GM18499 (cell line): ENCODE measurements around the gene SPTLC1.
"Not testable (repeated sequence)": the region's sequence is repeated elsewhere in the genome, so short reads cannot be mapped to it uniquely, and the experiment has no call there.

ENCODE experiments used
- ATAC-seq: cut with Tn5 transposase; IDR thresholded peaks from one replicate; pipeline ENCODE4 v1.9.1; 2021; ENCODE audit warnings: moderate number of reproducible peaks; ENCODE audit not compliant: insufficient read depth, unreplicated experiment

Gene SPTLC1

GRCh38 chr9:92115071-92115858, at the start of gene SPTLC1:
Gene SPTLC1 (minus strand): TSS chr9:92115413. CDS start chr9:92115370, 43 bp downstream.
- peak; percentile 87 for ATAC-seq

- ATAC-seq = no peak
Measured at GRCh38 chr9:92164975-92165374, 49.8 kb upstream of the SPTLC1 start.

GRCh38 chr9:92164490-92164889, 49.3 kb upstream of the SPTLC1 start:
- ATAC-seq = no peak

GRCh38 chr9:92163276-92163675, 48.1 kb upstream of the SPTLC1 start:
- ATAC-seq = no peak

- ATAC-seq = no peak
Measured at GRCh38 chr9:92160786-92161185, 45.6 kb upstream of the SPTLC1 start.

GRCh38 chr9:92159058-92159457, 43.8 kb upstream of the SPTLC1 start:
- ATAC-seq = no peak

GRCh38 chr9:92158097-92158601, 42.9 kb upstream of the SPTLC1 start:
- ATAC-seq = no peak

- not testable (repeated sequence) for ATAC-seq
Measured at GRCh38 chr9:92155736-92156135, 40.5 kb upstream of the SPTLC1 start.

- ATAC-seq = no peak
Measured at GRCh38 chr9:92155221-92155620, 40.0 kb upstream of the SPTLC1 start.

- not testable (repeated sequence) for ATAC-seq
Measured at GRCh38 chr9:92153466-92154415, 38.5 kb upstream of the SPTLC1 start.

- ATAC-seq = no peak
Measured at GRCh38 chr9:92151691-92152393, 36.6 kb upstream of the SPTLC1 start.

- not testable (repeated sequence) for ATAC-seq
Measured at GRCh38 chr9:92150501-92151470, 35.6 kb upstream of the SPTLC1 start.

GRCh38 chr9:92147852-92148180, 32.6 kb upstream of the SPTLC1 start:
- ATAC-seq = no peak

- ATAC-seq = peak; percentile 53
Measured at GRCh38 chr9:92147030-92147851, 32.0 kb upstream of the SPTLC1 start.

GRCh38 chr9:92146610-92147009, 31.4 kb upstream of the SPTLC1 start:
- ATAC-seq = no peak

- not testable (repeated sequence) for ATAC-seq
Measured at GRCh38 chr9:92145784-92146183, 30.6 kb upstream of the SPTLC1 start.

- ATAC-seq = no peak
Measured at GRCh38 chr9:92142329-92142728, 27.1 kb upstream of the SPTLC1 start.
